GM20000 (cell line): ENCODE data around the gene ZBED3.
"Not testable (repeated sequence)": the region's sequence is repeated elsewhere in the genome, so short reads cannot be mapped to it uniquely, and the experiment has no call there.

ENCODE experiments used
- DNase-seq: peaks from one replicate; pipeline ENCODE4 v3.0.0; 2012; ENCODE audit warnings: low spot score
- TF ChIP-seq, protein P1 (sequence below): IDR thresholded peaks from 2 replicates; pipeline ENCODE4 v1.5.1; 2012; ENCODE audit warnings: mild to moderate bottlenecking, control low read depth; ENCODE audit errors: extremely low read depth, missing control alignments

Gene ZBED3

DNA sequence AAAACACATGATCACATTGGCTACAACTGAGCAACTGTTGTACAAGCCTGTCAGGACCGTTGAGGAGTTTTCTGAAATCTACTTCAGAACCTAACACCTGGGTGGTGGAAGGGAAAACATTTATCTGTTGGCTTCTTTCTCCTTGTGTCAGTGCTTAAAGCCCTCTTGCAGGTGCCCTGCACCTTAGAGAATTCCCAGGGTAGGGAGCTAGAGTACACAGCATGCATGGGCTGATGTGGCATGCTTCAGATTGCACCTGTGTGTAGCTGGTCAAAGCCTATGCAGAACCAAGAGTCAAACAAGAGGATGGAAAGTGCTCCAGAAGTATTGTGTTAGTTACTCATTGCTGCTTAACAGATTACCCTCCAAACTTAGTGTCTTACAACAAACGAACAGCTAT lies 33.6 kb upstream of the ZBED3 start:
- TF ChIP-seq, protein P1, sequence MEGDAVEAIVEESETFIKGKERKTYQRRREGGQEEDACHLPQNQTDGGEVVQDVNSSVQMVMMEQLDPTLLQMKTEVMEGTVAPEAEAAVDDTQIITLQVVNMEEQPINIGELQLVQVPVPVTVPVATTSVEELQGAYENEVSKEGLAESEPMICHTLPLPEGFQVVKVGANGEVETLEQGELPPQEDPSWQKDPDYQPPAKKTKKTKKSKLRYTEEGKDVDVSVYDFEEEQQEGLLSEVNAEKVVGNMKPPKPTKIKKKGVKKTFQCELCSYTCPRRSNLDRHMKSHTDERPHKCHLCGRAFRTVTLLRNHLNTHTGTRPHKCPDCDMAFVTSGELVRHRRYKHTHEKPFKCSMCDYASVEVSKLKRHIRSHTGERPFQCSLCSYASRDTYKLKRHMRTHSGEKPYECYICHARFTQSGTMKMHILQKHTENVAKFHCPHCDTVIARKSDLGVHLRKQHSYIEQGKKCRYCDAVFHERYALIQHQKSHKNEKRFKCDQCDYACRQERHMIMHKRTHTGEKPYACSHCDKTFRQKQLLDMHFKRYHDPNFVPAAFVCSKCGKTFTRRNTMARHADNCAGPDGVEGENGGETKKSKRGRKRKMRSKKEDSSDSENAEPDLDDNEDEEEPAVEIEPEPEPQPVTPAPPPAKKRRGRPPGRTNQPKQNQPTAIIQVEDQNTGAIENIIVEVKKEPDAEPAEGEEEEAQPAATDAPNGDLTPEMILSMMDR: no peak
- no peak for DNase-seq

GRCh38 chr5:77120086-77120485 lies 33.0 kb upstream of the ZBED3 start:
- TF ChIP-seq, protein P1: no peak
- no peak for DNase-seq

GRCh38 chr5:77117161-77117560 lies 30.1 kb upstream of the ZBED3 start:
- DNase-seq: no peak
- TF ChIP-seq, protein P1: no peak

- DNase-seq: not testable (repeated sequence)
Observed at GRCh38 chr5:77107035-77107434, 19.9 kb upstream of the ZBED3 start.

DNA sequence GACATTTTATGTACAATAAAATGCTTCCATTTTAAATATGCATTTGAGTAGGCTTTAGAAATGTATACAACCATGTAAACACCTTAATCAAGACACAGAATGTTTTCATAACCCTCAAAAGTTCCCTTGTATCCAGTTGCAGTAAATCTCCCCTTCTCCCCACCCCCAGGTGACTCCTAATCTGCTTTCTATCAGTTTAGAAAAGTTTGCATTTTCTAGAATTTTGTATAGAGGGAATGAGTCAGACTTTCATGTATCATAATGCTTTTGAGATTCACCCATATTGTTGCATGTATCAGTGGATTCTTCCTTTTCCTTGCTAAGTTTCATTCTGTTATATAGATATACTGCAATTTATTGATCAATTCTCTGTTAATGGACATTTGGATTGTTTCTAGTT lies 17.7 kb upstream of the ZBED3 start:
- TF ChIP-seq, protein P1: no peak

DNA sequence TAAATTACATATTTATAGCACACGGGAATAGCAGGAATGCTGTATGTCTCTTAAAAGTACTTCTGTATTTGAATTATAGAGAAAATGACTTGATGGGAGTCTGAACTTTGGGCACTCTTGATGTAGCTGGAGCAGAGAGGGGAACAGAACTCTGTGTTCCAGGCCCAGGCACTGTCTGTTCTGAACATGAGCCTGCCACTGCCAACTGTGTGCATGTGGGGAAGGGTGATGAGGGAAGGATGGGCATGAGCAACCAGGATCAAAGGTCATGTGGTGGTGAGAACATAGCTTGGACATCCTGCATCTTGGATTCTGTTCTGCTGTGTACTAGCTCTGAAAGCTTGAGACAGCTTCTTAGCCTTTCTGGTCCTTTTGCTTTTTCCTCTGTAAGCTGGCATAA lies 16.4 kb upstream of the ZBED3 start:
- TF ChIP-seq, protein P1: no peak
- no peak for DNase-seq

More for the DNA sequence above, 17.7 kb upstream of the ZBED3 start:
- DNase-seq: no peak

- TF ChIP-seq, protein P1: no peak
- no peak for DNase-seq
Observed at GRCh38 chr5:77102549-77102948, 15.5 kb upstream of the ZBED3 start.

DNA sequence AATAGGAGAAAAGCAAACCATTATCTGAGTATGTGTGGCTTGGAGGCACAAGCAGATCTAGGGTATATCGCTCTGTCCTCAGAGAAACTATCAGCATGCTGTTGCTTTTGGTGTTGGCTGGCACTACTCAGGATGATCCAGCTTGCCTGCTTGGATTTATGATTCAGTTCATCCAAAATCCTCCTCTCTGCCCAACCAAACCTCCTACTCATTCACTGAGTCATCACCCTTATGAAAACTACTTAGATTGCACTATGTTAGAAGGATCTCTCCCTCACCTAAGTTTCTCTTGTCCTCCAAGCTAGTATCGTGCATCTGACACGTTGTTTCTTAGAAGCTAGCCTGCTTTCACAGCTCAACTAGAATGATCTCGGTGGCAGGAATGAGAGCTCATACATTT lies 14.2 kb upstream of the ZBED3 start:
- no peak for DNase-seq
- TF ChIP-seq, protein P1: no peak
